Smooth muscle cell (in vitro differentiated cells): ENCODE measurements around the gene C1QL1. TPM values are rescaled to one million over a fixed set of nuclear protein-coding genes. Genes with fewer than 3 reads are reported as not detected.

Source experiments
- DNase-seq: peaks from one replicate; lab custom pipeline; 2025; ENCODE audit not compliant: unreplicated experiment; lab: John Stamatoyannopoulos, UW
- H2AFZ ChIP-seq: fragments of 200-600 bp; sonication (generic); 2 replicates; pipeline ENCODE4 v1.6.0; 2016; ENCODE audit warnings: antibody characterized with exemption, low read depth, mild to moderate bottlenecking
- H3F3A ChIP-seq: fragments of 200-600 bp; sonication (generic); 2 replicates; pipeline ENCODE4 v1.6.0; 2017; ENCODE audit warnings: antibody characterized with exemption, low read depth
- H3K27ac ChIP-seq: fragments of 200-600 bp; sonication (generic); 2 replicates; pipeline ENCODE4 v1.5.1; 2016; ENCODE audit warnings: low read depth, mild to moderate bottlenecking
- H3K27me3 ChIP-seq: fragments of 200-600 bp; sonication (generic); 2 replicates; pipeline ENCODE4 v1.6.1; 2016; ENCODE audit warnings: low read depth, mild to moderate bottlenecking
- H3K36me3 ChIP-seq: fragments of 200-600 bp; sonication (generic); 2 replicates; pipeline ENCODE4 v1.5.1; 2016; ENCODE audit warnings: low read depth
- H3K4me1 ChIP-seq: fragments of 200-600 bp; sonication (generic); 2 replicates; pipeline ENCODE4 v1.5.1; 2016; ENCODE audit warnings: low read depth
- H3K4me2 ChIP-seq: fragments of 200-600 bp; sonication (generic); 2 replicates; pipeline ENCODE4 v1.6.0; 2016; ENCODE audit warnings: mild to moderate bottlenecking
- H3K4me3 ChIP-seq: fragments of 200-600 bp; sonication (generic); 2 replicates; pipeline ENCODE4 v1.5.1; 2016; ENCODE audit warnings: mild to moderate bottlenecking
- H3K79me2 ChIP-seq: fragments of 200-600 bp; sonication (generic); 2 replicates; pipeline ENCODE4 v1.6.0; 2016; ENCODE audit warnings: low read depth, mild to moderate bottlenecking
- H3K9ac ChIP-seq: fragments of 200-600 bp; sonication (generic); 2 replicates; pipeline ENCODE4 v1.6.0; 2016; ENCODE audit warnings: low read depth
- H3K9me3 ChIP-seq: fragments of 200-600 bp; sonication (generic); replicated peaks from 2 replicates; pipeline ENCODE4 v1.5.1; 2016; ENCODE audit warnings: low read depth
- H4K20me1 ChIP-seq: fragments of 200-600 bp; sonication (generic); 2 replicates; pipeline ENCODE4 v1.6.0; 2016; ENCODE audit warnings: low read depth
- WGBS: methylation state at CpG from one replicate; pipeline ENCODE4 v1.1.7; 2016; ENCODE audit warnings: low lambda C conversion rate; 5-methylcytosine and 5-hydroxymethylcytosine counted together
- polyA plus RNA-seq: library from polyadenylated mRNA; unstranded; fragments of >200 nt; fragmentation: Nextera tagmentation; extraction: Ambion mirVana; gene quantifications from 2 replicates; pipeline ENCODE4 v1.2.1, GENCODE V29; 2016
- total RNA-seq: library from RNA; depleted of rRNA; stranded (reverse); fragments of >200 nt; gene quantifications from 2 replicates; pipeline ENCODE4 v1.2.3, GENCODE V29; 2014
- TF ChIP-seq, protein P1 (sequence below): fragments of 200-600 bp; sonication (generic); IDR thresholded peaks from 2 replicates; pipeline ENCODE4 v1.5.1; 2017; ENCODE audit warnings: borderline replicate concordance, mild to moderate bottlenecking, antibody characterized with exemption; ENCODE audit not compliant: insufficient read depth, poor library complexity, severe bottlenecking

The C1QL1 gene
- total RNA-seq (not detected in 2 replicates), polyA plus RNA-seq (5.5 and 5.6 TPM in 2 replicates)

DNA sequence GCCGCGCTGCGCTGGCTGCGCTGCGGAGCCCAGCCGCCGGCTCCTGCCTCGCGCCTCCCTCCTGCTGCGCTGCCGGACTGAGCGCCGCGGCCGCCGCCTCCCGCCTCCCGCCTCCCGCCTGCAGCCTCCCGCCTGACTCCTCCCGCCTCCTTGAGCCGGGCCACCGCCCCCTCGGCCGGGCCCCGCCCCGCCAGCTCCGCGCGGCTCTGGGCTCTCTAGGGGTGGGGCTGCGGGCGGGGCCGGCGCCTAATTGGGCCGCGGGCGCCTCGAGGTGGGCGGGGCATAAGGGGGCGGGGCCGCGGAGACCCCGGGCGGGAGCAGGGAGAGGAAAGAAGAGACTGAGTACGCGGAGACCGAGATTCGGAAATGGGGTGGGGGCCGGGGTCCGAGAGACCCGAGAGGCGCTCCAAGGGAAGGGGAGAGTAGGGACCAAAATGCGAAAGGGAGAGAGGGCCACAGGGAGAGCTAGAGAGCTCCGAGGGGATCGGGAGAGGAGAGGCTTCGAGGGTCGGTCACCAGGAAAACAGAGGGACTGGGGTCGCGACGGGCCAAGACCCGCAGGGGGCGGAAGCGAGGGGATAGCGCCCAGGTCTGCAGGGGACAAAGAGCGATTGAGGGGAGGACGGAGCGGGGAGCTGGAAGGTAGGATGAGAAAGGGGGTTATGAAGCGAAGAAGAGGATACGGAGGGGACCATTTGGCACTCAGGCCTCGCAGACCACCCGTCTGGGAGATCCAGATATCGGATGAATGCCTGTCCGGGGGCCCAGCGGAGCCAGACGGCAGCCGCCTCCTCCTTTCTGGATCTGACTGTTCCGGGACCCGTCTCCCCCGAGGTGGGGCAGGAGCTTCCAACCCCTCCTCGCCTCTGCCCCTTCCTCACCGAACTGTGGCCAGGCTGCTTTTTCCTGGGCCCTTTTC lies at the start of gene C1QL1:
Gene C1QL1, minus strand, starts transcription at position 79 of the 919 bp plus-strand sequence. CDS start 255 bp downstream, outside the sequence.
- TF ChIP-seq, protein P1, sequence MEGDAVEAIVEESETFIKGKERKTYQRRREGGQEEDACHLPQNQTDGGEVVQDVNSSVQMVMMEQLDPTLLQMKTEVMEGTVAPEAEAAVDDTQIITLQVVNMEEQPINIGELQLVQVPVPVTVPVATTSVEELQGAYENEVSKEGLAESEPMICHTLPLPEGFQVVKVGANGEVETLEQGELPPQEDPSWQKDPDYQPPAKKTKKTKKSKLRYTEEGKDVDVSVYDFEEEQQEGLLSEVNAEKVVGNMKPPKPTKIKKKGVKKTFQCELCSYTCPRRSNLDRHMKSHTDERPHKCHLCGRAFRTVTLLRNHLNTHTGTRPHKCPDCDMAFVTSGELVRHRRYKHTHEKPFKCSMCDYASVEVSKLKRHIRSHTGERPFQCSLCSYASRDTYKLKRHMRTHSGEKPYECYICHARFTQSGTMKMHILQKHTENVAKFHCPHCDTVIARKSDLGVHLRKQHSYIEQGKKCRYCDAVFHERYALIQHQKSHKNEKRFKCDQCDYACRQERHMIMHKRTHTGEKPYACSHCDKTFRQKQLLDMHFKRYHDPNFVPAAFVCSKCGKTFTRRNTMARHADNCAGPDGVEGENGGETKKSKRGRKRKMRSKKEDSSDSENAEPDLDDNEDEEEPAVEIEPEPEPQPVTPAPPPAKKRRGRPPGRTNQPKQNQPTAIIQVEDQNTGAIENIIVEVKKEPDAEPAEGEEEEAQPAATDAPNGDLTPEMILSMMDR: peak; percentile 13
- H3K4me2 ChIP-seq: peak within 1 kb of the TSS; percentile 98
- H3K4me1 ChIP-seq: peaks cover 7% of the 10 kb centered on the region
- no peaks in the 10 kb centered on the region for H3K9me3 ChIP-seq
- H3K27me3 ChIP-seq: peaks cover 67% of the 10 kb centered on the region
- H3K36me3 ChIP-seq: no peaks in the 10 kb centered on the region
- H3K27ac ChIP-seq: no peak within 1 kb of the TSS
- H3K9ac ChIP-seq: no peak within 1 kb of the TSS
- H2AFZ ChIP-seq: peak within 1 kb of the TSS; percentile 89
- no peaks in the 10 kb centered on the region for H3F3A ChIP-seq
- H4K20me1 ChIP-seq: no peaks in the 10 kb centered on the region
- peak within 1 kb of the TSS; percentile 53 for H3K4me3 ChIP-seq
- no peaks in the 10 kb centered on the region for H3K79me2 ChIP-seq
- DNase-seq: peak; percentile 80
- 5% methylated on average over 39 of the region's 81 CpGs for WGBS

DNA sequence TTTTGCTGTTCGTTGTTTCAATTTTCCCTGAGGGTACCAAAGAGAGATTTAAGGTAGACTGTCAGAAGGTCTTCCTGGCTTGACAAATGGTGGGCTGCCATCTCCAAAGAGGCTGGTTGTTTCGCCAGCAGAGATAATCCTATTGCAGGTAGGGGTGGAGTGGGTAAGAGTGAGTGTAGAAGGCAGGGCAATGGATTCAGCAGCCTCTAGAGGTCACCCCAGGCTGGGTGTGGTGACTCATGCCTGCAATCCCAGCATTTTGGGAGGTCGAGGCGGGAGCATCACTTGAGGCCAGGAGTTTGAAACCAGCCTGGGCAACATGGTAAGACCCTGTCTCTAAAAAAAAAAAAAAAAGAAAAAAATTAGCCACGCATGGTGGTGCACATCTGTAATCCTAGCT lies 48.7 kb upstream of the C1QL1 start:
- 80% methylated on average over 5 of the region's 5 CpGs for WGBS
- no peak overlapping the region for H3K27ac ChIP-seq
- TF ChIP-seq, protein P1: no peak
- no peak for DNase-seq
- peaks cover 18% of the 10 kb centered on the region for H3K27me3 ChIP-seq
- peaks cover 20% of the 10 kb centered on the region for H3K4me1 ChIP-seq
- no peak overlapping the region for H3K4me2 ChIP-seq
- H3K9ac ChIP-seq: no peak overlapping the region
- H3K9me3 ChIP-seq: no peaks in the 10 kb centered on the region
- H3K79me2 ChIP-seq: no peaks in the 10 kb centered on the region
- H3F3A ChIP-seq: peaks cover 7% of the 10 kb centered on the region
- no peaks in the 10 kb centered on the region for H3K36me3 ChIP-seq
- H4K20me1 ChIP-seq: no peaks in the 10 kb centered on the region
- H2AFZ ChIP-seq: no peak overlapping the region
- no peak overlapping the region for H3K4me3 ChIP-seq

DNA sequence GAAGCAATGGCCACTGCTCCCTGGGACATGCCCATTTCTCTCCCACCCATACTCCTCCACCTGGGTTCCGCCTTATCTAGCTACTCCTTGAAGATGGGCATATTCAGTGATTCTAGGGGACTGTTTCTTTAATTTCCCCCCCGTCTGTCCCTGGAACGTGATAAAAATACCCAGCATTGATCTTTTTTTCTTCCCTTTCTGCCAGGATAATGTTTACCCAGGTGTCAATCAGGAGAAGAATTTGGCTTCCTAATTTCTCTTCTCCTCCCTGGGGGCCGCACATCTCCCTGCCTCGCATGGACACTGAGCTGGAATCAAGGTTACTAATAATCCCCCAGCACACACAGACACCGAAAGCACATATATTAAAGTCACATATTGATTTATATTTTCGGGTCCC lies 48.1 kb upstream of the C1QL1 start:
- no peak for DNase-seq
- WGBS: 91% methylated on average over 7 of the region's 7 CpGs
- H3K4me3 ChIP-seq: no peak overlapping the region
- H3K79me2 ChIP-seq: no peaks in the 10 kb centered on the region
- H3K9ac ChIP-seq: no peak overlapping the region
- H3F3A ChIP-seq: peaks cover 5% of the 10 kb centered on the region
- no peaks in the 10 kb centered on the region for H3K36me3 ChIP-seq
- no peak overlapping the region for H3K4me2 ChIP-seq
- TF ChIP-seq, protein P1: no peak
- peaks cover 16% of the 10 kb centered on the region for H3K27me3 ChIP-seq
- no peak overlapping the region for H3K27ac ChIP-seq
- peaks cover 15% of the 10 kb centered on the region for H3K4me1 ChIP-seq
- no peak overlapping the region for H2AFZ ChIP-seq
- no peaks in the 10 kb centered on the region for H4K20me1 ChIP-seq
- no peaks in the 10 kb centered on the region for H3K9me3 ChIP-seq
